Glutamatergic neuron (in vitro differentiated cells): ENCODE measurements around the gene ZWILCH. TPM values are rescaled to one million over a fixed set of nuclear protein-coding genes. Genes with fewer than 3 reads are reported as not detected.

Experiments used
- DNase-seq: peaks from one replicate; pipeline ENCODE4 v3.0.0; 2022
- H3K27ac Mint-ChIP-seq: one replicate; pipeline ENCODE4 v1.8.0; 2020; ENCODE audit warnings: mild to moderate bottlenecking, mixed read lengths, inconsistent platforms; ENCODE audit not compliant: unreplicated experiment
- H3K27me3 Mint-ChIP-seq: one replicate; pipeline ENCODE4 v1.8.0; 2020; ENCODE audit warnings: mild to moderate bottlenecking, moderate library complexity, mixed read lengths, inconsistent platforms; ENCODE audit not compliant: unreplicated experiment
- H3K36me3 Mint-ChIP-seq: one replicate; pipeline ENCODE4 v1.8.0; 2020; ENCODE audit warnings: mild to moderate bottlenecking, mixed read lengths, inconsistent platforms; ENCODE audit not compliant: unreplicated experiment
- H3K4me1 Mint-ChIP-seq: one replicate; pipeline ENCODE4 v1.8.0; 2020; ENCODE audit warnings: mild to moderate bottlenecking, low read depth, mixed read lengths, inconsistent platforms; ENCODE audit not compliant: unreplicated experiment
- H3K4me3 Mint-ChIP-seq: one replicate; pipeline ENCODE4 v1.8.0; 2020; ENCODE audit warnings: mild to moderate bottlenecking, mixed read lengths, inconsistent platforms; ENCODE audit not compliant: unreplicated experiment
- H3K9me3 Mint-ChIP-seq: one replicate; pipeline ENCODE4 v1.8.0; 2020; ENCODE audit warnings: mild to moderate bottlenecking, moderate library complexity, mixed read lengths, inconsistent platforms; ENCODE audit not compliant: unreplicated experiment
- CTCF ChIP-seq: fragments of 200-600 bp; sonication (generic); IDR thresholded peaks from one replicate; pipeline ENCODE4 v1.5.0; 2021; ENCODE audit not compliant: partially characterized antibody, unreplicated experiment
- total RNA-seq: library from RNA; stranded (reverse); fragmentation: NEBNext Ultra II Directional; extraction: Animal tissue kit (Norgen Biotek cat#: 25700); gene quantifications from one replicate; pipeline ENCODE4 v1.2.1, GENCODE V29; 2021; ENCODE audit not compliant: unreplicated experiment

ZWILCH gene
- total RNA-seq, 1 donor from 2014 or later: 21.8 TPM

DNA sequence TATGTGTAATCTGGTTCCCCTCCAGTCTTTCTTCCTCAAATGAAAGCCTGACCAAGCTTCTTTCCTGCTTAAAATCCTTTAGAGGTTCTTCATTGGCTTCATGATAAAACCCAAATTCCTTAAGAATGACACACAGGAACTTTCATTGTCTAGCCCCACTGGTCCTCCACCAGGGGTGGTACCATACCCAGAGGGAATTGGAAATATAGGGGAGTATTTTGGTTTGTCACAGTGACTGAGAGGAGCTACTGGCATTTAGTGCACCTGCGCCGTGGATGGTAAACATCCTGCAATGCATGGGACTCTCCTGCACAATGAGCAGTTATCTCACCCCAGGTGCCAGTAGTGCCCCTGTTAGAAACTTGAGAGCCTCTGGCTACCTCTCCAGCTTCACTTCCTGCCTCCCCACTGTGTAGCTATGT lies 10.8 kb downstream of the ZWILCH start:
- TF ChIP-seq CTCF: no peak
- no peak overlapping the region for H3K27ac Mint-ChIP-seq
- H3K4me1 Mint-ChIP-seq: no peaks in the 10 kb centered on the region
- H3K36me3 Mint-ChIP-seq: no peaks in the 10 kb centered on the region
- DNase-seq: no peak
- no peak overlapping the region for H3K4me3 Mint-ChIP-seq
- no peaks in the 10 kb centered on the region for H3K9me3 Mint-ChIP-seq
- H3K27me3 Mint-ChIP-seq: peaks cover 1% of the 10 kb centered on the region

DNA sequence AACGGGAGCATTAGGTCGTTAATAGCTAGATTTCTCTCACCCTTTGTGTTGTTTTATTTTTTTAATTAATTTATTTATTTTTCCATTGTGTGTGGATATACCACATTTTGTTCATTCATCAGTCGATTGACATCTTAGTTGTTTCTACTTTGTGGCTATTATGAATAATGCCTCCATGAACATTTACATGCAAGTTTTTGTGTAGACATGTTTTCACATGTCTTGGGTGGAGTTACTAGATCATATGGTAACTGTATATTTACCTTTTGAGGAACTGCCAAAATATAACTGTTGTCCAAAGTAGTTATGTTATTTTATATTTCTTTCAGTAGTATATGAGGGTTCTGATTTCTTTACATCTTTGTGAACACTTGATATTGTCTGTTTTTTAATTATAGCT lies 18.8 kb downstream of the ZWILCH start:
- no peak for DNase-seq
- Mint-ChIP-seq H3K36me3 (no peaks in the 10 kb centered on the region), H3K27me3 (no peaks in the 10 kb centered on the region), H3K9me3 (no peaks in the 10 kb centered on the region), H3K27ac (no peak overlapping the region), H3K4me1 (no peaks in the 10 kb centered on the region), H3K4me3 (no peak overlapping the region)
- TF ChIP-seq CTCF: no peak

- H3K36me3 Mint-ChIP-seq: no peaks in the 10 kb centered on the region
- no peaks in the 10 kb centered on the region for H3K27me3 Mint-ChIP-seq
- H3K4me3 Mint-ChIP-seq: no peak overlapping the region
- no peaks in the 10 kb centered on the region for H3K9me3 Mint-ChIP-seq
- H3K4me1 Mint-ChIP-seq: no peaks in the 10 kb centered on the region
- no peak overlapping the region for H3K27ac Mint-ChIP-seq
- TF ChIP-seq CTCF: no peak
- DNase-seq: no peak
Observed at GRCh38 chr15:66524838-66525237, 19.7 kb downstream of the ZWILCH start.

DNA sequence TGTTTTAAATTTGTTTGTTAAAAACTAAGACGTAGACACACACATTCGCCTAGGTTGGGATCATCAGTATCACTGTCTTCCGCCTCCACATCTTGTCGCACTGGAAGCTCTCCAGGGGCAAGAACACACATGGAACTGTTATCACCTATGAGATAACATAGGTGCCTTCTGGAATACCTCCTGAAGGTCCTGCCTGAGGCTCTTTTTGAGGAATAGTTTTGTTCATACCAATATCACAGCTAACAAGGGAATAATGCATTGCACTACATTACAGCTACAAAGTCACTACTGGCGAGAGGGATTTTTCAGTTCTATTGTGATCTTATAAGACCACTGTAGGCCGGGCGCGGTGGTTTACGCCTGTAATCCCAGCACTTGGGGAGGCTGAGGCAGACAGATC lies 29.9 kb downstream of the ZWILCH start:
- Mint-ChIP-seq H3K4me1 (no peaks in the 10 kb centered on the region), H3K36me3 (no peaks in the 10 kb centered on the region), H3K27me3 (no peaks in the 10 kb centered on the region), H3K9me3 (peaks cover 2% of the 10 kb centered on the region), H3K4me3 (no peak overlapping the region), H3K27ac (no peak overlapping the region)
- TF ChIP-seq CTCF: no peak
- DNase-seq: no peak

DNA sequence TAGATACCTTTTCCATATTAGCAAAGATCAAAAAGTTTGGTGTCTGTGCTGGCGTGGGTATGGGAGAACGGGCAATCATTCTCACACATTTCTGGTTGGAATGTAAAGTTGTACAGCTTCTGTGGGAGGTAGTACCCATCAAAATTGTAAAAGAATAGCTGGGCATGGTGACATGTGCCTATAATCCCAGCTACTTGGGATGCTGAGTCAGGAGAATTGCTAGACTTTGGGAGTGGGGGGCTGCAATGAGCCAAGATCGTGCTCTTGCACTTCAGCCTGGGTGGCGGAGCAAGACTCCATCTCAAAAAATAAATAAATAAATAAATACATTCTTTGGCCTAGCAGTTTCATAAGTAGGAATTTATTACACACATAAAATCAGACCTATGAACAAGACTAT lies 37.8 kb downstream of the ZWILCH start:
- no peak overlapping the region for H3K27ac Mint-ChIP-seq
- no peak for TF ChIP-seq CTCF
- no peak overlapping the region for H3K4me3 Mint-ChIP-seq
- no peaks in the 10 kb centered on the region for H3K4me1 Mint-ChIP-seq
- H3K27me3 Mint-ChIP-seq: no peaks in the 10 kb centered on the region
- no peak for DNase-seq
- peaks cover 2% of the 10 kb centered on the region for H3K9me3 Mint-ChIP-seq
- H3K36me3 Mint-ChIP-seq: no peaks in the 10 kb centered on the region
